Neural crest cell (in vitro differentiated cells): ENCODE data around the gene DYNC2H1. TPM values are rescaled to one million over a fixed set of nuclear protein-coding genes. Genes with fewer than 3 reads are reported as not detected.

Experiments
- DNase-seq: peaks from one replicate; pipeline ENCODE4 v3.0.0; 2021; ENCODE audit warnings: low read depth, mixed read lengths, low spot score
- H3K27ac Mint-ChIP-seq: one replicate; pipeline ENCODE4 v1.8.0; 2021; ENCODE audit warnings: mild to moderate bottlenecking, mixed read lengths; ENCODE audit not compliant: unreplicated experiment
- H3K27me3 Mint-ChIP-seq: 2 replicates; pipeline ENCODE4 v1.8.0; 2021; ENCODE audit warnings: low read depth, mild to moderate bottlenecking, mixed read lengths
- H3K36me3 Mint-ChIP-seq: 2 replicates; pipeline ENCODE4 v1.8.0; 2021; ENCODE audit warnings: low read depth, mild to moderate bottlenecking, mixed read lengths
- H3K4me1 Mint-ChIP-seq: 2 replicates; pipeline ENCODE4 v1.8.0; 2021; ENCODE audit warnings: mixed read lengths
- H3K4me3 Mint-ChIP-seq: one replicate; pipeline ENCODE4 v1.8.0; 2021; ENCODE audit warnings: mild to moderate bottlenecking, mixed read lengths
- H3K9me3 Mint-ChIP-seq: 2 replicates; pipeline ENCODE4 v1.8.0; 2021; ENCODE audit warnings: mixed read lengths
- CTCF ChIP-seq: fragments of 200-600 bp; sonication (generic); conservative IDR thresholded peaks from 2 replicates; pipeline ENCODE4 v1.5.0; 2021; ENCODE audit warnings: antibody characterized with exemption, mild to moderate bottlenecking
- total RNA-seq: library from RNA; stranded (reverse); gene quantifications from 2 replicates; pipeline ENCODE4 v1.2.1, GENCODE V29; 2021

The DYNC2H1 gene
- total RNA-seq, 1 donor from 2014 or later: 20.4 TPM

- Mint-ChIP-seq H3K9me3 (no peaks in the 10 kb centered on the region), H3K36me3 (no peaks in the 10 kb centered on the region), H3K27ac (no peak overlapping the region), H3K4me3 (no peak overlapping the region), H3K27me3 (no peaks in the 10 kb centered on the region), H3K4me1 (peaks cover 4% of the 10 kb centered on the region)
- DNase-seq: no peak
- no peak for TF ChIP-seq CTCF
Observed at GRCh38 chr11:103332409-103332808, 223.2 kb downstream of the DYNC2H1 start.

GRCh38 chr11:103338621-103339484 is 229.6 kb downstream of the DYNC2H1 start:
- no peak for DNase-seq
- no peak overlapping the region for H3K4me3 Mint-ChIP-seq
- no peak overlapping the region for H3K27ac Mint-ChIP-seq
- no peak for TF ChIP-seq CTCF
- H3K9me3 Mint-ChIP-seq: no peaks in the 10 kb centered on the region
- H3K36me3 Mint-ChIP-seq: peaks cover 14% of the 10 kb centered on the region
- H3K4me1 Mint-ChIP-seq: peaks cover 17% of the 10 kb centered on the region
- no peaks in the 10 kb centered on the region for H3K27me3 Mint-ChIP-seq

- no peak for DNase-seq
- Mint-ChIP-seq H3K4me1 (peaks cover 17% of the 10 kb centered on the region), H3K27ac (no peak overlapping the region), H3K4me3 (no peak overlapping the region), H3K36me3 (peaks cover 17% of the 10 kb centered on the region), H3K9me3 (no peaks in the 10 kb centered on the region), H3K27me3 (no peaks in the 10 kb centered on the region)
- no peak for TF ChIP-seq CTCF
Observed at GRCh38 chr11:103339485-103339857, 230.2 kb downstream of the DYNC2H1 start.

- H3K4me1 Mint-ChIP-seq: peaks cover 17% of the 10 kb centered on the region
- no peak for DNase-seq
- peaks cover 17% of the 10 kb centered on the region for H3K36me3 Mint-ChIP-seq
- no peaks in the 10 kb centered on the region for H3K27me3 Mint-ChIP-seq
- no peak overlapping the region for H3K27ac Mint-ChIP-seq
- H3K4me3 Mint-ChIP-seq: no peak overlapping the region
- no peak for TF ChIP-seq CTCF
- H3K9me3 Mint-ChIP-seq: no peaks in the 10 kb centered on the region
Observed at GRCh38 chr11:103340956-103341355, 231.7 kb downstream of the DYNC2H1 start.

- Mint-ChIP-seq H3K4me1 (peaks cover 4% of the 10 kb centered on the region), H3K4me3 (no peak overlapping the region), H3K27me3 (no peaks in the 10 kb centered on the region), H3K36me3 (peaks cover 12% of the 10 kb centered on the region), H3K9me3 (no peaks in the 10 kb centered on the region), H3K27ac (no peak overlapping the region)
- no peak for TF ChIP-seq CTCF
- DNase-seq: no peak
Observed at GRCh38 chr11:103344886-103345285, 235.7 kb downstream of the DYNC2H1 start.
